Activated T-helper 1 cell treated with anti-CD3 and anti-CD28 coated beads, Interleukin-12 subunit alpha, Interleukin-12 subunit beta, Interleukin-2, Interleukin-4 antibody, amounts not matched to agents 30 ng/mL and 10 ng/mL and 1 ng/mL, durations not matched to agents 14 hours and 24 hours and 36 hours (primary cell): ENCODE measurements around the gene CYP4V2. TPM values are rescaled to one million over a fixed set of nuclear protein-coding genes. Genes with fewer than 3 reads are reported as not detected.
A peak's percentile ranks its signal among the peaks of the same experiment; 100 is the strongest.

Source experiments
- DNase-seq: peaks from one replicate; pipeline ENCODE4 v3.0.0; 2021; ENCODE audit warnings: low spot score
- H3K27ac Mint-ChIP-seq: one replicate; pipeline ENCODE4 v1.8.0; 2021; ENCODE audit warnings: mild to moderate bottlenecking, mixed read lengths
- H3K27me3 Mint-ChIP-seq: one replicate; pipeline ENCODE4 v1.8.0; 2022; ENCODE audit warnings: mild to moderate bottlenecking, moderate library complexity, mixed read lengths; ENCODE audit not compliant: insufficient read depth
- H3K36me3 Mint-ChIP-seq: one replicate; pipeline ENCODE4 v1.8.0; 2021; ENCODE audit warnings: low read depth, mixed read lengths
- H3K4me1 Mint-ChIP-seq: one replicate; pipeline ENCODE4 v1.8.0; 2021; ENCODE audit warnings: low read depth, mixed read lengths
- H3K4me3 Mint-ChIP-seq: one replicate; pipeline ENCODE4 v1.8.0; 2021; ENCODE audit warnings: mild to moderate bottlenecking, moderate library complexity, mixed read lengths
- H3K9me3 Mint-ChIP-seq: one replicate; pipeline ENCODE4 v1.8.0; 2021; ENCODE audit warnings: mixed read lengths
- intact Hi-C: fragments of 100-400 bp; cut with micrococcal nuclease; formaldehyde crosslinking; loops from one replicate; pipeline ENCODE4 v1.15.1; 2024
- total RNA-seq: library from RNA; stranded (reverse); gene quantifications from 2 replicates; pipeline ENCODE4 v1.2.3, GENCODE V29; 2022

The CYP4V2 gene
- total RNA-seq = 8.3 and 8.8 TPM in 2 replicates

DNA sequence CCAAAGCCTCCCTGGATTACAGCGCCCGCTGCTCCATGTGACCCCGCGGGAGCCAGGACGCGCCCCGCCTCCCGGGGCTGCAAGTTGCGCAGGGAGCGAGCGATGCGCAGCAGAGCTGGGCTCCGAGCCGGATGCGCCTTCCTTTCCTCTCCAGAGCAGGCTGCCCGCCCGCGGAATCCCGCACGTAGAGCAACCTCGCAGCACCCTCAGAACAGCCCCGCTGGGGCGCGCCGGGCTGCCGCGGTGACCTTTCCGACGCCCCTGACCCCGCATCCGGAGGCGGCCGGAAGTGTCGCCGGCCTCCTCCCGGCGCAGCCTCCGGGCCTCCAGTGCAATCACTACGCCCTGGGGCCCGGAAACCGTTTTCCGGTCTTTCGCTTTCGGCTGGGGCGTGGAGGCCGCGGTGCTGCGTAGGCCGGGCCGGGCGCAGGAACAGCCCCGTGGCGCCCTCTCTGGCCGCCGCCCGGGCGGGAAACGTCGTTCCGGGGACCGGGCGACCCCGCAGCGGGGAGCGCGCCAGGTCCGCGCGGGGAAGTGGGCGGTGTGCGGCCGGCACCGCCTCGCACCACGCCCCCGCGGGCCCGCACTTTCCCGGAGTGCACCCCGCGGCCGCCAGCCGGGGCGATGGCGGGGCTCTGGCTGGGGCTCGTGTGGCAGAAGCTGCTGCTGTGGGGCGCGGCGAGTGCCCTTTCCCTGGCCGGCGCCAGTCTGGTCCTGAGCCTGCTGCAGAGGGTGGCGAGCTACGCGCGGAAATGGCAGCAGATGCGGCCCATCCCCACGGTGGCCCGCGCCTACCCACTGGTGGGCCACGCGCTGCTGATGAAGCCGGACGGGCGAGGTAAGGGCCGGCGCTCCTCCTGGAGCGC, at the start of gene CYP4V2:
CYP4V2 (plus strand) TSS at position 368 of the 866 bp plus-strand sequence; CDS start at position 625, 257 bp downstream.
- intact Hi-C loops = loop anchor here (1.0 to 5.0 kb wide), 7 partner anchors 9 to 989 kb away; partner anchors contain the start of genes ANKRD37, CCDC110, CFAP97 and LRP2BP
- Mint-ChIP-seq H3K9me3 (no peaks in the 10 kb centered on the region), H3K4me1 (peaks cover 28% of the 10 kb centered on the region), H3K4me3 (peak within 1 kb of the TSS; percentile 96), H3K36me3 (peaks cover 12% of the 10 kb centered on the region), H3K27me3 (peaks cover 2% of the 10 kb centered on the region), H3K27ac (peak within 1 kb of the TSS; percentile 96)
- peak; percentile 90 for DNase-seq

DNA sequence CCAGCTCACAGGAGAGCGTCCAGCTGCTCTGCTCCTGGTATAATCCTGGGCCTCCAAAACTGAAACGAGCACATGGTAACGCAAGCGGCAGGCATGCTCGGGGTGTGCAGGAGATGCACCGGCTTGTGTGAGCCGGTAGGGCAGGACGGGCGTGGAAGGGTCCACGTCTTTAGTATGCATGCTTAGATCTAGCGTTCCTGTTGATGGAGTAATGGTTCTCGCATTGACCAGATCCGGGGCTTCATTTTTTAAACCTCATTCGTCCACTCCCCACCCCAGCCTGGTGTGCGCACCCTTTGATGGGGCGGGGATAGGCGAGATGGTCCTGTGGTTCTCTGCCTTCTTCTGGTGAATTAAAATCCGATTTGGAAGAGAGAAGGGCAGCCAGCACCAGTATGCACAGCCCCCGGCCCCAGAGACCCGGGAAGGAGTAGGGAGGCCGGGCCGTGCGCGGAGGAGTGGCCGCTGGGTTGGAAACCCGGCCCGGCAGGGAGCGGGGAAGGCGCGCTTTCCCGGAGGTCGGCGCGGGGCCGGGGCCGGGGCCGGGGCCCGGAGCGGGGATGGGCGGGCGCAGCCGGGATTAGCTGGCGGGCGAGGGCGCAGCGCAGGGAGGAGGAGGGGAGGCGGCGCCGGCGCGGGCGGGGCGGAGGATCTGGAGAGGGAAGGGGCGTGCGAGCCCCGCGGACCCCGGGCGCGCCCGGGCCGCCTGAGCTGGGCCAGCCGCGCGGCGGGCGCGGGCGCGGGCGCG, 47.0 kb upstream of the CYP4V2 start:
- intact Hi-C loops = loop anchor here (2.0 kb wide), 2 partner anchors 16 to 46 kb away; partner anchors contain the start of gene CYP4V2
- Mint-ChIP-seq H3K36me3 (no peaks in the 10 kb centered on the region), H3K27me3 (peaks cover 50% of the 10 kb centered on the region)

DNA sequence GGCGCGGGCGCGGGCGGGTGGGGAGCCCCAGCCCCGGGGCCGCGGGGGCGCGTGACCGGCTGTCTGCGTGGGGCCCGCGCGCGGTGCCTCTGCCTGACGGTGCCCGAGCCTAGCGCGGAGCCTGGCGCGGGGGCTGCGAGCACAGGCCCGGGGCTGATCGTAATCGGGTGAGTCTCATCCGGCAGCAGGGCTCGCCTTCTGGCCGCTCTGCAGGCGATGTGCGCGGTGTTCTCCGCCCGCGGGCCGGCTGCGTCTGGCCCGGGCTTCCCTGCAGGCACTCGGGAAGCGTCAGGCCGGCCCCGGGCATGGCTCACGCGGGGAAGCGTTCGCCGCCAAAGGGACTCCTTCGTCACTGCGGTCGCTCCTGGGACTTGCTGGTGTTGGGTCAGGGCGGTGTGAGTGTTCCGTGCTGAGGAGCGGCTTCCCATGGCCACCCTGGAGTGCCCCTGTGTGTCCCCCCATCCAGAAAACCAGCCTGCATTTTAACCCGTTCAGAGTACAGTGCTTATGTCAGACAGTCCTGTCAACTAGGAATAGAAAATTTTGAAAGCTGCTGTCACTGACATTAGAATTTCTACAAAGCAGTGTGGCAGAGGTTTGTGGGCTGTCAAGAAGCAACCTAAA, 46.3 kb upstream of the CYP4V2 start:
- Mint-ChIP-seq H3K27ac (no peak overlapping the region), H3K9me3 (no peaks in the 10 kb centered on the region), H3K36me3 (no peaks in the 10 kb centered on the region), H3K4me3 (peak overlapping the region; percentile 76), H3K27me3 (peaks cover 50% of the 10 kb centered on the region), H3K4me1 (peaks cover 13% of the 10 kb centered on the region)
- DNase-seq = no peak
- intact Hi-C loops = loop anchor here (2.0 kb wide), 2 partner anchors 16 to 46 kb away; partner anchors contain the start of gene CYP4V2

More for the DNA sequence above, 47.0 kb upstream of the CYP4V2 start:
- Mint-ChIP-seq H3K4me1 (peaks cover 13% of the 10 kb centered on the region), H3K9me3 (no peaks in the 10 kb centered on the region), H3K4me3 (peak overlapping the region; percentile 76), H3K27ac (no peak overlapping the region)
- DNase-seq = no peak

DNA sequence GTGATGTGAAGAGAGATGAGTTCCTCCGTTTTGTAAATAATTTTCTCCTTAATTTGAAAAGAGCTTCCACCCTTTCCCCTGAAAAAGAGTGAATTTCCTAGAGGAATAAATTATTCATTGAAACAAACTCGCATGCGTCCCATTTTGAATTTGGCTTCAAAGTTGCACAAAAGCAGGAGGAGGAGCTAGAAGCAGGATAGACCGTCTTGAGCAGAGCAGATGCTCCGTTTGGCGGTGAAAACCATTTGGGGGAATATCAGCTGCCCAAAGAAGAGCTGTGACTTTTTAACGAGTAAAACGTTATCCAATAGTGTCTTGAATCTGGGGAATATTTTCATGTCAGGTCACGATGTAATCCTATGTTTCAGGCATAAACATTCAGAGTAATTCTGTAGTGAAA, 44.9 kb upstream of the CYP4V2 start:
- intact Hi-C loops = no loop called here

DNA sequence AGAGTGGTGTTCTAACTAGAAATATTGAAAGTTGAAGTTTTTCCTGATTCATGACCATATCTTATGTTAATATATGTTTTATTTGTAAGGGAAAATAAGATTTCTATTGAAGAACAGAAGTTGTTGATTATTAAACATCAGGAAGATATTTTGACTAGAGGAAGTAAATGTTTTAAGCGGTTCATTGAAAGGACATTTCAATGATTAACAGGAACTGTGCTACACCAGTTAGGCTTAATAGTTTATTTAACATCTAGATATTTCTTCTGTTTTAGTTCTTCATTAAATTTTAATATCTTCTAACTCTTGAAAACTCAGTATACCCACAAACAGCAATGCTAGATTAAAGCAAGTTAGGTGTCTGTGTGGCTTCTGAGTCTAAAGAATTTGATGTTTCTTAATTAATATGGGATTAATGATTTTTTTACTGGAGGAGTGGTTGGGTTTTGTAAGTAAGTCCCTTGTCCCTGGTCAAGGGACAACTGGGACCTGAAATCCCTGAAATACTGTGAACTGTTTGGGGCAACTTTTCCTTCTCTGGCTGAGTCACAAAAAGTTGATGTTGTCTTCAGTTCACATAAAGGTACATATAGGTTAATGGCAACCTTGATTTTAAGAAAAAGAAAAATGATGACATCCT, 42.9 kb upstream of the CYP4V2 start:
- Mint-ChIP-seq H3K4me3 (no peak overlapping the region), H3K9me3 (no peaks in the 10 kb centered on the region), H3K36me3 (no peaks in the 10 kb centered on the region), H3K27ac (no peak overlapping the region), H3K4me1 (peaks cover 13% of the 10 kb centered on the region), H3K27me3 (peaks cover 39% of the 10 kb centered on the region)
- no peak for DNase-seq
- intact Hi-C loops = no loop called here

More for the DNA sequence above, 44.9 kb upstream of the CYP4V2 start:
- Mint-ChIP-seq H3K4me3 (no peak overlapping the region), H3K27me3 (peaks cover 44% of the 10 kb centered on the region), H3K36me3 (no peaks in the 10 kb centered on the region), H3K4me1 (peaks cover 13% of the 10 kb centered on the region), H3K9me3 (no peaks in the 10 kb centered on the region), H3K27ac (no peak overlapping the region)
- DNase-seq = no peak

DNA sequence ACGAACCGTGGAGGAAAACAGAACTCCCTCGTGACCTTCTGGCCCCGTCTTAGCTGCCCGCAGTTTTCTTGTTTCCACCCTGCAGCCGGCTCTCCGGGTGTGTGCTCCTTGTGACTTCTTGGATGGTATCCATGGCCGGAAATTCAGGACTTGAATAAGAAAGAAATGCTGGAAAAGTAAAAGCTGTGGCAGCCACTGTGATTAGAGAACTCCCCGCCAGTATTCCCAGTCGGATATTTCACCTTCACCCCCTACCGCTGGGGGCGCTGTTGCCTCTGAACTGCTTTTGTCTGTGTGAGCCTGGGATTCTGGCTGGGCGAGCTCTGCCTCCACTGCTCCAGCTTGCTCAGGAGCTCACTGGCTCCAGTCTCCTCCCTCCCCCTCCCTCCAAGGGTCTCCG, 41.5 kb upstream of the CYP4V2 start:
- no peak overlapping the region for H3K27ac Mint-ChIP-seq
- H3K9me3 Mint-ChIP-seq = no peaks in the 10 kb centered on the region
- peaks cover 29% of the 10 kb centered on the region for H3K27me3 Mint-ChIP-seq
- H3K4me3 Mint-ChIP-seq = no peak overlapping the region
- peaks cover 8% of the 10 kb centered on the region for H3K4me1 Mint-ChIP-seq
- no peaks in the 10 kb centered on the region for H3K36me3 Mint-ChIP-seq
- intact Hi-C loops = no loop called here
- DNase-seq = no peak

DNA sequence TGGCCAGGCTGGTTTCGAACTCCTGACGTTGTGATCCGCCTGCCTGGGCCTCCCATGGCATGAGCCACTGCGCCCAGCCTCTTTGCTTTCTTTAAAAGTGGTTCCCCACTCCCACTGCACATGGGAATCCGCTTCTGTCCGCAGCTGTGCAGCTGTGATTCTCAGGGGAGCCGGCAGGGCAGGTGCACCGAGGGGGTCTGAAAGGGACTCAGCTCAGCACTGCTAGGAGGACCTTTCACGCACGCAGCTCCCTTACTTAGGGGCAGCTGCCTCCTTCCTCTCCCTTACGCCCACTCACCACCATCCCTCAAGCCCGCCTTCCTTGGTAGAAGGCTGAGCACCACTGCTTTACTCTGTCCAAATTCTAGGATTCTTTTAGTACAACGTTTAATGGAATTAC, 40.4 kb upstream of the CYP4V2 start:
- Mint-ChIP-seq H3K36me3 (no peaks in the 10 kb centered on the region), H3K4me3 (no peak overlapping the region), H3K27me3 (peaks cover 21% of the 10 kb centered on the region), H3K9me3 (no peaks in the 10 kb centered on the region), H3K27ac (no peak overlapping the region), H3K4me1 (peaks cover 8% of the 10 kb centered on the region)
- intact Hi-C loops = no loop called here
- no peak for DNase-seq

DNA sequence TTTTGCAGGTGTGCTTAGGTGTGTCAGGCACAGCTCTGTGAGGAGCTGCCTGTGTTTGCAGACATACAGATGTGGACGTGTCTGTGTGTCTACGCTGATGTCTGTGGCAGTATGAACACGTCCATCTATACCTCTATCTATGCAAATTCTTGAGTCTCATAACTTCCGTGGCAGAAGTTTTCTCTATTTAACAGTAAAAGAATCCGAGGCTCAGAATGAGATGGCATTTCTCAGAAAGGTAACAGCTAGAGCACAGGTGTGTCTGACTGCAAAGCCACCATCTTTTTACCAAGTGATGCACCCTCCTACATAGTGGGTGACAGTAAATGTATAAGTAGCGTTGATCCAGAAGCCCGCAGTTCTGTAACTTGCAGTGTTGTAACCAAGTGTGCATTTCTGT, 39.9 kb upstream of the CYP4V2 start:
- no peak overlapping the region for H3K27ac Mint-ChIP-seq
- no peaks in the 10 kb centered on the region for H3K9me3 Mint-ChIP-seq
- intact Hi-C loops = no loop called here
- H3K27me3 Mint-ChIP-seq = peaks cover 15% of the 10 kb centered on the region
- no peak overlapping the region for H3K4me3 Mint-ChIP-seq
- H3K4me1 Mint-ChIP-seq = peaks cover 9% of the 10 kb centered on the region
- DNase-seq = no peak
- no peaks in the 10 kb centered on the region for H3K36me3 Mint-ChIP-seq

DNA sequence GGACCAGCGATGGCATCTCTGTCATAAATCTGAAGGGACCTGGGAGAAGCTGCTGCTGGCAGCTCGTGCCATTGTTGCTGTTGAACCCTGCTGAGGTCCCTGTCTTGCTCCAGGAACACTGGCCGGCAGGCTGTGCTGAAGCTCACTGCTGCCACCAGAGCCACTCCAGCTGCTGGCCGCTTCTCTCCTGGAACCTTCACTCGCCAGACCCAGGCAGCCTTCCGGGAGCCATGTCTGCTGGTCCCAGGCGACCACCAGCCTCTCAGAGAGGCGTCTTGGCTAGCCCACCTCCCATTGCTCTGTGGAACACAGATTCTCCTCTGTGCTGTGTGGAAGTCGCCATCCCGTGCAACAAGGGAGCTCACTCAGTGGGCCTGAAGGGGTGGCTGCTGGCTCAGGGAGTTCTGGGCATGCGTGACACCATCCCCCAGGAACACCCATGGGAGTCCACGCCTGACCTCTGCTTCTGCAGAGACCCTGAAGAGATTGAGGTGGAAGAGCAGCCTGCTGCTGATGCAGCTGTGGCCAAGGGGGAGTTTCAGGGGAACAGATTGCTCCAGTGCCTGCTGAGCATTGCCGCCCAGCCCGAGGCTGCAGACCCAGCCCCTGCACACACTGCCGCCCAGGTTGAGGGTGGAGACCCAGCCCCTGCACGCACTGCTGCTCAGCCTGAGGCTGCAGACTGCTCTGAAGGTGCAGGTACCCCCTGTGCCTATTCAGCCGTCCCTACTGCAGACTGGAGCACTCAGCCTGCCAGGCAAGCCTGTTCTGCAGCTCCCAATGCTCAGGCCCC, 33.1 kb upstream of the CYP4V2 start:
- no peak overlapping the region for H3K27ac Mint-ChIP-seq
- H3K9me3 Mint-ChIP-seq = no peaks in the 10 kb centered on the region
- H3K36me3 Mint-ChIP-seq = no peaks in the 10 kb centered on the region
- no peak for DNase-seq
- no peaks in the 10 kb centered on the region for H3K27me3 Mint-ChIP-seq
- H3K4me1 Mint-ChIP-seq = peaks cover 9% of the 10 kb centered on the region
- intact Hi-C loops = no loop called here
- no peak overlapping the region for H3K4me3 Mint-ChIP-seq

DNA sequence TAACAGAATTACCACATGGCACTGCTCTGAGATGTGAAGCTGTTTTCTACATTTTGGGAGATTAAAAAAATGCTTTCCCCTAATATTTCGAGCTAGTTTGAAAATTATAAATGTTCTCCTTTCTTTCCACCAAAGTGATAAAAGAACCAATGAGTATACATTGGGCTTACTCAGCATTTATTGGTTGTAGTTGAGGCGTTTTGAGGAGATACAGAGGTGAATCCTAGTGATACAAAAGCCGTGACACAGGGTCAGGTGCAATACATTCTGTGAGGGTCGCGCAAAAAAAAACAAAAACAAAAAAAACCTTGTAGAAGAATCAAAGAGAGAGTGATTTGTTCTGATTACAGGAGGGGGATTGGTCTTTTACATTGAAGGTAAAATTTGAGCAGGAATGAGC, 32.4 kb upstream of the CYP4V2 start:
- Mint-ChIP-seq H3K9me3 (no peaks in the 10 kb centered on the region), H3K27me3 (no peaks in the 10 kb centered on the region), H3K4me1 (peaks cover 9% of the 10 kb centered on the region), H3K27ac (no peak overlapping the region), H3K36me3 (no peaks in the 10 kb centered on the region), H3K4me3 (no peak overlapping the region)
- intact Hi-C loops = no loop called here
- no peak for DNase-seq

DNA sequence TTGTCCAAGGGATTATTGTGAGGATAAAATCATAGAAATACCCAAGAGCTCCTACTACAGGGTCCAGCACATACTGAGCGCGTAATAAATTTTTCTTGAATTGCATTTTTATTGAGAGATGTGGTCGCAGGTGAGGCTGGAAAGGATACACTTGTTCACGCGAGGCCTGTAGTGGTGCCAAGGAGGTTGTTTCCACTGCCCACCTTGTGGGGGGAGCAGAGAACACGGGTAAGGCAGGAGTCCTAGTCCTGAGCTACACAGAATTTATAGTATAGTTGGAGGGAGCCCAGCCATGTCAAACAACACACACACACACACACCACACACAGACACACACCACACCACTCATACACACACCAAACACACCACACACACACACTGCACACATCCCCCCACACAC, 31.8 kb upstream of the CYP4V2 start:
- DNase-seq = no peak
- H3K27me3 Mint-ChIP-seq = peaks cover 1% of the 10 kb centered on the region
- H3K36me3 Mint-ChIP-seq = no peaks in the 10 kb centered on the region
- H3K4me1 Mint-ChIP-seq = peaks cover 9% of the 10 kb centered on the region
- H3K4me3 Mint-ChIP-seq = no peak overlapping the region
- no peaks in the 10 kb centered on the region for H3K9me3 Mint-ChIP-seq
- intact Hi-C loops = loop anchor here (2.0 kb wide), 1 partner anchor 15 kb away; no protein-coding TSS in a partner anchor
- H3K27ac Mint-ChIP-seq = no peak overlapping the region

DNA sequence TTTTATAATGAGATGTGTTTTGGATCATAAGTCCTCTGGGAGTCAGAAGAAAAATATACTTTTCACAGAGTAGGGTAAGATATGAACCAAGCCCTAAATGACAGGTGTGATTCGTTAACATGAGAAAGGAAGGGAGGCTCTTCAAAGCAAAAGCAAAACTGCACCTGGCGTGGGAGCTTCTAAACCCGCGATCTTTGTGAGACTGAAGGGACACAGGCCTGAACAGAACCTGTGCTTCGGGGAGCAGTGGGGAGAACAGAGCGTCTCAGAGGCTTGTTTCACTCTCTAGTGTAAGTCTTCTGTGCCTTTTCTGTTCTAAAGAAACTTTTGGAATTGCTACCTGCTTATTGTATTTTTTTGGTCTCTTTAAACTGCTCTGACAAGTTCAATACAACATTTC, 30.2 kb upstream of the CYP4V2 start:
- intact Hi-C loops = loop anchor here (1.0 to 2.0 kb wide), 2 partner anchors 16 to 29 kb away; no protein-coding TSS in a partner anchor
- peaks cover 1% of the 10 kb centered on the region for H3K27me3 Mint-ChIP-seq

More for the DNA sequence above, 30.2 kb upstream of the CYP4V2 start:
- Mint-ChIP-seq H3K4me1 (no peaks in the 10 kb centered on the region), H3K4me3 (peak overlapping the region; percentile 72), H3K9me3 (no peaks in the 10 kb centered on the region), H3K27ac (peak overlapping the region; percentile 24), H3K36me3 (no peaks in the 10 kb centered on the region)
- DNase-seq = peak; percentile 31
